ENCODE measurements around the gene COPA.

The COPA gene

GRCh38 chr1:160361199-160361598 is 18.1 kb upstream of the COPA start:
- peaks cover 15% of the 10 kb centered on the region for H3K36me3 ChIP-seq (ENCODE audit: control insufficient read depth, insufficient read depth, low read length)
- no peaks in the 10 kb centered on the region for H3K9me3 ChIP-seq (ENCODE audit: control insufficient read depth, insufficient read depth, low read length)
- no peak overlapping the region for H3K9ac ChIP-seq (ENCODE audit: low read depth, low read length)
- H3K27me3 ChIP-seq (ENCODE audit: control insufficient read depth, insufficient read depth, low read length): no peaks in the 10 kb centered on the region
- H3K4me1 ChIP-seq (ENCODE audit: control insufficient read depth, insufficient read depth, low read length): peaks cover 21% of the 10 kb centered on the region
- H3K4me3 ChIP-seq (ENCODE audit: low read depth, low read length): no peak overlapping the region

DNA sequence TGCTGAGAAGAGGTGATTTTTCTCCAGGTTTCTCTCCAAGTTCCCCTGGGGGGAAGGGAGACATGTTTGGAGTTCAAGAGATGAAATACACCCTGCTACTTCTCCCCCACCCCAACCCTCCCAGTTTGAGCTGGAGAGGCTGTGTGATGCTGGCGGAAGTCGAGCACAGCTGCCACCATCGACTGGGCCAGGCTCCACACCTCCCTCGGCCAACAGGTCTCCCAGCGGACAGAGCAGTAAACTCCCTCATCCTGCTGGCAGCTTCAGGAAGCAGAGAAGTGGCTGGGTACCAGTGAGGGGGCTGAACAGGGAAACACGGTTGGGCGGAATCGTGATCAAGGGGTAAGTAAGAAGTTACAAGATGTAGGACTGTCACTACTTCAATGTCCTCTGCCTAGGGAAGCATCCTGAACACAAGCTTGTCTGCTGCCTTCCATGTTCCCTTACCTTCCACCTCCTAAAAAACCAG is 17.2 kb upstream of the COPA start:
- H3K9ac ChIP-seq (ENCODE audit: low read depth, low read length): no peak overlapping the region

DNA sequence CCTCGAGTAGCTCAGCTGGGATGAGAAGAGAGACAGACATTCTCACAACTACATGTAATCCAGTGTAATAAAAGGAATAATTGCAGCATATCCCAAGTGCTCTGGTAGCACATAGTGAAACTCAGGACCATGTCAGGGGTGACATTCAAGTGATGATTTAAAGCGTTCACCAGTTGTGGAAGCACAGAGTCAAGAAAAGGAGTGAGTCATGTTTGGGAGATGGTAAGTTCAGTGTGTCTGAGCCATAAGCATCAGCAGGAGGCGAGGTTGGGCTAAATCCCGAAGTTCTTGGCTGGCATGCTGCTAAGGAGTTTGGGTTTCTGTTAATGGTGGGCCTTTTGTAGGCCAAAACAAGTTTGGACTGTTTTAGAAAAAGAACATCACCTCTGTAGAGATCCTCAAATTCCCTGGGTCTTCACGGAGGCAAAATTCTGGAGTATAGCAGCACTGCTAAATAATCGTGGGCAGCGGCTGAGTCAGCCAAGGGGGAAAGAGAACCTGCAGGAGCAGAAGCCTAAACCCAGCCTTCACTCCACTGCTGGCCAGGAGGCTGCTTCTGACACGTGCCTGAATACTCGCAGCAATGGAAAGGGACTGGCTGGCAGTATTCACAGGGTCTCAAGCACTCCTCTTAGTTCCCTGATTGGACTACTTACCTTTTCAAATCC is 16.6 kb upstream of the COPA start:
- Histone ChIP-seq H3K9me3 (ENCODE audit: control insufficient read depth, insufficient read depth, low read length) (no peaks in the 10 kb centered on the region), H3K4me3 (ENCODE audit: low read depth, low read length) (no peak overlapping the region), H3K27me3 (ENCODE audit: control insufficient read depth, insufficient read depth, low read length) (no peaks in the 10 kb centered on the region), H3K36me3 (ENCODE audit: control insufficient read depth, insufficient read depth, low read length) (peaks cover 29% of the 10 kb centered on the region), H3K4me1 (ENCODE audit: control insufficient read depth, insufficient read depth, low read length) (peaks cover 14% of the 10 kb centered on the region), H3K9ac (ENCODE audit: low read depth, low read length) (no peak overlapping the region)

More for the DNA sequence above, 17.2 kb upstream of the COPA start:
- Histone ChIP-seq H3K4me3 (ENCODE audit: low read depth, low read length) (no peak overlapping the region), H3K4me1 (ENCODE audit: control insufficient read depth, insufficient read depth, low read length) (peaks cover 14% of the 10 kb centered on the region), H3K27me3 (ENCODE audit: control insufficient read depth, insufficient read depth, low read length) (no peaks in the 10 kb centered on the region), H3K36me3 (ENCODE audit: control insufficient read depth, insufficient read depth, low read length) (peaks cover 23% of the 10 kb centered on the region), H3K9me3 (ENCODE audit: control insufficient read depth, insufficient read depth, low read length) (no peaks in the 10 kb centered on the region)

- Histone ChIP-seq H3K9ac (ENCODE audit: low read depth, low read length) (no peak overlapping the region), H3K27me3 (ENCODE audit: control insufficient read depth, insufficient read depth, low read length) (no peaks in the 10 kb centered on the region), H3K36me3 (ENCODE audit: control insufficient read depth, insufficient read depth, low read length) (peaks cover 43% of the 10 kb centered on the region)
Measured at GRCh38 chr1:160358073-160358472, 15.0 kb upstream of the COPA start.

DNA sequence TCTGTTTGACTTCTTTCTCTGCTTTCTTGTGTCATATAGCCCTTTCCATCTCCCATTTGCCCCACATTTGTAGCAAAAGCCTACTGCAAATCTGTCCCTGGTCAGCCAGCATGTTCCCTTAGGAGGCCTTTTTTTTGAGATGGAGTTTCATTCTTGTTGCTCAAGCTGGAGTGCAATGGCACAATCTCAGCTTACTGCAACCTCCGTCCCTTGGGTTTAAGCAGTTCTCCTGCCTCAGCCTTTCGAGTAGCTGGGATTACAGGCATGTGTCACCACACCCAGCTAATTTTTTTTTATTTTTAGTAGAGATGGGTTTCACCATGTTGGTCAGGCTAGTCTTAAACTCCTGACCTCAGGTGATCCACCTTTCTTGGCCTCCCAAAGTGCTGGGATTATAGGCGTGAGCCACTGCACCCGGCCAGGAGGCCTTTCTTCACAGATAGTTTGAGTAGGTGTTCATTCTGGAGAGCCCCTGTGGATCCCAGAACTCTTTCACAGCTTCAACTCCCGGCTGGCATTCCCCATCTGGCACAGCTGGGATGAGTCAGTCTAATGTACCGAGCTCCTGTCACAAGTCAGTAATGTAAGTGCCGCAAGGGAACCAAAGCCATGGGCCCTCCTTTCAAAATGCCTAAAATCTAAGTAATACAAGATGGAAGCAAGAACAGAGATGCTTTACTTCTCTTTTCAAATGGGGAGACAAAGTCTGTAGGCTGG is 14.4 kb upstream of the COPA start:
- Histone ChIP-seq H3K4me1 (ENCODE audit: control insufficient read depth, insufficient read depth, low read length) (peaks cover 9% of the 10 kb centered on the region), H3K27me3 (ENCODE audit: control insufficient read depth, insufficient read depth, low read length) (no peaks in the 10 kb centered on the region), H3K9ac (ENCODE audit: low read depth, low read length) (no peak overlapping the region), H3K9me3 (ENCODE audit: control insufficient read depth, insufficient read depth, low read length) (no peaks in the 10 kb centered on the region), H3K36me3 (ENCODE audit: control insufficient read depth, insufficient read depth, low read length) (peaks cover 49% of the 10 kb centered on the region), H3K4me3 (ENCODE audit: low read depth, low read length) (no peak overlapping the region)

More at GRCh38 chr1:160358073-160358472, 15.0 kb upstream of the COPA start:
- Histone ChIP-seq H3K9me3 (ENCODE audit: control insufficient read depth, insufficient read depth, low read length) (no peaks in the 10 kb centered on the region), H3K4me3 (ENCODE audit: low read depth, low read length) (no peak overlapping the region), H3K4me1 (ENCODE audit: control insufficient read depth, insufficient read depth, low read length) (peaks cover 13% of the 10 kb centered on the region)

DNA sequence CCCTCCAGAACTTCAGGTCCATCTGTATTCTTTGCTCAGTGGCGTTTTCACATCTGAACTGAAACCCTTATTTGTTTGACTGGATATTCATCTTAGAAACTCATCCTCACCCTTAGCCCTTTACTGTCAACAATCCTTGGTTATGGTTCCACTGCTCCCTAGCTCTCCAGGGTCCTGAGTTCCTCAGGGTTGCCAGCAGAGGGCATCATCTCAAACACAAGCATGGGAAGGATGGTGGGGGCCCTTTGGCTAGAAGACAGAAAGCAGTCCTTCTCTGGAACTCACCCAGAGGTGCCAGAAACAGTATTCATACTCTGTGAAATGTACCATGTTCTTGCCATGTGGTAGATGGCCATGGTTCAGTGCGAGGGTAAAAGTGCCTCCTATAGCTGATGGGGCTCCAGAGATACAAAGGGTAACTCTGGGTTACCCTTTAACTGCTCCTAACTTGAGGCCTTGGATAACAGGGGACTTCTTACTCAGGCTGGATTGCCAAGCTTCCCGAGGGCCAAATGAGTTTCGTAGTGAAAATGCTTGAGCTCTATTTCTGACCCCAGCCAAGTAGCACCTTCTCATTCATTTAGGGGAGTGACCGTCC is 11.4 kb upstream of the COPA start:
- Histone ChIP-seq H3K9ac (ENCODE audit: low read depth, low read length) (no peak overlapping the region), H3K27me3 (ENCODE audit: control insufficient read depth, insufficient read depth, low read length) (no peaks in the 10 kb centered on the region), H3K9me3 (ENCODE audit: control insufficient read depth, insufficient read depth, low read length) (no peaks in the 10 kb centered on the region), H3K4me3 (ENCODE audit: low read depth, low read length) (no peak overlapping the region), H3K36me3 (ENCODE audit: control insufficient read depth, insufficient read depth, low read length) (peaks cover 64% of the 10 kb centered on the region), H3K4me1 (ENCODE audit: control insufficient read depth, insufficient read depth, low read length) (peaks cover 2% of the 10 kb centered on the region)

DNA sequence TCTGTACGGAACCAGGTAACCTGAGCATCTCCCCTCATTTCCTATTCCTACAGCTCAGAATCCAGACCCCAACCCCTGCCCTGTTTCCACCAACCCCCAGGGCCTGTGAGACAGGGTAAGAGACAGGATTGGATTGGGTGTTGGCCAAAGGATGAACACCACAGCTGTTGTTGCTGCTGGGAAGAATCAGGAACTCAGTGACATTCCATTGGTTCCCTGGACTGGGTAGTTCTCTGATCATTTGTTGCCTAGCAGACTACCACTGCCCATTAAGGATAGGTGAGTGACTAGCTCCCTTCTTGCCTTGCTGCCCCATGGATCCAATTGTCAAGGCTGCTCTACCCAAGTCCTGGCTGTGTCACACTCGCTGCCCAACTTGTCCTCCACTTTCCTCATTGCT is 10.2 kb upstream of the COPA start:
- Histone ChIP-seq H3K9ac (ENCODE audit: low read depth, low read length) (no peak overlapping the region), H3K4me3 (ENCODE audit: low read depth, low read length) (no peak overlapping the region), H3K36me3 (ENCODE audit: control insufficient read depth, insufficient read depth, low read length) (peaks cover 71% of the 10 kb centered on the region), H3K27me3 (ENCODE audit: control insufficient read depth, insufficient read depth, low read length) (no peaks in the 10 kb centered on the region), H3K9me3 (ENCODE audit: control insufficient read depth, insufficient read depth, low read length) (no peaks in the 10 kb centered on the region), H3K4me1 (ENCODE audit: control insufficient read depth, insufficient read depth, low read length) (peaks cover 2% of the 10 kb centered on the region)

DNA sequence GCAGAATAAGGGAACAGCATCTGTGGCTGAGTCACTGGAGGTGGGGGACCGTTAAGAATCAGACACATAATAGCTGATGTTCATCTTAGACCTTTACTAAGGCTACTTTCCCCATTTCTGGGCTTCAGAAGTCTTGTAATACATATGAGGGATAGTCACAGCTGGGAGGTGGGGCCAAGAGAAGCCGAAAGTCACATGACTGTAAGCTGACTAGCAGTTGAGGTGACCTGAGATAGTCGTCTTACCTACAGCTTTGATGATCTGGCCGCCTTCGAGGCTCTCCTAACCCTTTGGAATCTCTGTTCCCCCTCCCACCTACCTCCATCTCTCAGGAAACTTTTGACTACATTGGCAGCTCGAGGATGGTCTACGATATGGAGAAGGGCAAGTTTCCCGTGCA is 9.5 kb upstream of the COPA start:
- H3K4me3 ChIP-seq (ENCODE audit: low read depth, low read length): no peak overlapping the region
- H3K27me3 ChIP-seq (ENCODE audit: control insufficient read depth, insufficient read depth, low read length): no peaks in the 10 kb centered on the region
- H3K9me3 ChIP-seq (ENCODE audit: control insufficient read depth, insufficient read depth, low read length): no peaks in the 10 kb centered on the region
- H3K4me1 ChIP-seq (ENCODE audit: control insufficient read depth, insufficient read depth, low read length): peaks cover 2% of the 10 kb centered on the region
- no peak overlapping the region for H3K9ac ChIP-seq (ENCODE audit: low read depth, low read length)
- peaks cover 69% of the 10 kb centered on the region for H3K36me3 ChIP-seq (ENCODE audit: control insufficient read depth, insufficient read depth, low read length)

DNA sequence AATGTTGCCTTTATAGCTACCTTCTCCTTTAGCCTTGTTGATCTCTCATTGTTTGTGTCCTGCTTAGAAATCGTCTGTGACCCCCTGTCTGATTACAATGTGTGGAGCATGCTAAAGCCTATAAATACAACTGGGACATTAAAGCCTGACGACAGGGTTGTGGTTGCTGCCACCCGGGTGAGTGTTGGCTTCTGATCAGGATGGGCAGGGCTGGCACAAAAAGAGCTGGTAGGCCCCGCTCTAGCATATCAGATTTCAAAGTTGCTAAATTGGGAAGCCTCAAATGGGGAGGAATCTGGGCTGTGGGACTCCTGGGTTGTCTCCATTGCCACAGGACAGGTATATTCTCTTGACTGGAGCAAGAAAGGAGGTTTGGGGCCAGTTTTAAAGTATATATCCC is 8.6 kb upstream of the COPA start:
- Histone ChIP-seq H3K27me3 (ENCODE audit: control insufficient read depth, insufficient read depth, low read length) (no peaks in the 10 kb centered on the region), H3K9ac (ENCODE audit: low read depth, low read length) (no peak overlapping the region), H3K36me3 (ENCODE audit: control insufficient read depth, insufficient read depth, low read length) (peaks cover 62% of the 10 kb centered on the region), H3K4me3 (ENCODE audit: low read depth, low read length) (no peak overlapping the region), H3K4me1 (ENCODE audit: control insufficient read depth, insufficient read depth, low read length) (peaks cover 2% of the 10 kb centered on the region), H3K9me3 (ENCODE audit: control insufficient read depth, insufficient read depth, low read length) (no peaks in the 10 kb centered on the region)

DNA sequence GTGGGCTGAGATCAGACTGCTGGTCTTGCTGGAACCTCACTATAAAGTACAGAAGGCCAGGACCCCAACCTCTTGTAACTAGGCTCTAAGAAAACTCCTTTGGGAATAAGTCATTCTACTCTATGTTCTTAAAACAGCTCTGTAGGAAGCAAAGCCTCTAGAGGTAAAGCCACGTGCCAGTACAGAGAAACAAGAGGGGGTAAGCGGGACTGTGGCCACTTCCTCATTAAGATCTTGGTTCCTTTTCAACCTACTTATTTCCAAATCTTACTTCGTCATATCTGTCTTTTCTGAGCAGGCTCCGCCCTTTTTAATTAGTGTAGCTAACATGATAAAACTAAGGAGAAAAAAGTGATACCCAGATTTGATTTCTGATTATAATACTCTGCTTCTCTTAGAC is 3.9 kb upstream of the COPA start:
- Histone ChIP-seq H3K4me3 (ENCODE audit: low read depth, low read length) (no peak overlapping the region), H3K27me3 (ENCODE audit: control insufficient read depth, insufficient read depth, low read length) (no peaks in the 10 kb centered on the region), H3K9ac (ENCODE audit: low read depth, low read length) (no peak overlapping the region), H3K4me1 (ENCODE audit: control insufficient read depth, insufficient read depth, low read length) (no peaks in the 10 kb centered on the region), H3K36me3 (ENCODE audit: control insufficient read depth, insufficient read depth, low read length) (peaks cover 25% of the 10 kb centered on the region), H3K9me3 (ENCODE audit: control insufficient read depth, insufficient read depth, low read length) (no peaks in the 10 kb centered on the region)

DNA sequence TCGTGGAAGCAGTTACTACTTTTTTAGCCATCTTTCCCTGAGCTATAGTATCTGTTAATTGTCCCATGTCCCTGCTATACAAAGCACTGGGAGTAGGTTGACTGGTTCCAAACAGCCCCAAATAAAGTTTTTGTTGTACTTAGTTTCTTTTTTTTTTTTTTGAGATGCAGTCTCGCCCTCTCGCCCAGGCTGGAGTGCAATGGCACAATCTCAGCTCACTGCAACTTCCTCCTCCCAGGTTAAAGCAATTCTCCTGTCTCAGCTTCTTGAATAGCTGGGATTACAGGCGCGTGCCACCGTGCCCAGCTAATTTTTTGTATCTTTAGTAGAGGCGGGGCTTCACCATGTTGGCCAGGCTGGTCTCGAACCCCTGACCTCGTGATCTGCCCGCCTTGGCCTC is 3.4 kb upstream of the COPA start:
- Histone ChIP-seq H3K9me3 (ENCODE audit: control insufficient read depth, insufficient read depth, low read length) (no peaks in the 10 kb centered on the region), H3K36me3 (ENCODE audit: control insufficient read depth, insufficient read depth, low read length) (peaks cover 24% of the 10 kb centered on the region), H3K27me3 (ENCODE audit: control insufficient read depth, insufficient read depth, low read length) (no peaks in the 10 kb centered on the region), H3K4me1 (ENCODE audit: control insufficient read depth, insufficient read depth, low read length) (peaks cover 2% of the 10 kb centered on the region), H3K4me3 (ENCODE audit: low read depth, low read length) (no peak overlapping the region), H3K9ac (ENCODE audit: low read depth, low read length) (no peak overlapping the region)

GRCh38 chr1:160344936-160345335 is 1.9 kb upstream of the COPA start:
- Histone ChIP-seq H3K4me1 (ENCODE audit: control insufficient read depth, insufficient read depth, low read length) (peaks cover 2% of the 10 kb centered on the region), H3K4me3 (ENCODE audit: low read depth, low read length) (no peak overlapping the region), H3K36me3 (ENCODE audit: control insufficient read depth, insufficient read depth, low read length) (peaks cover 18% of the 10 kb centered on the region), H3K9ac (ENCODE audit: low read depth, low read length) (no peak overlapping the region), H3K27me3 (ENCODE audit: control insufficient read depth, insufficient read depth, low read length) (no peaks in the 10 kb centered on the region), H3K9me3 (ENCODE audit: control insufficient read depth, insufficient read depth, low read length) (no peaks in the 10 kb centered on the region)
